ENCODE measurements around the gene FGD4. TPM values are rescaled to one million over a fixed set of nuclear protein-coding genes. Genes with fewer than 3 reads are reported as not detected.
A peak's percentile ranks its signal among the peaks of the same experiment; 100 is the strongest.

Gene FGD4
- total RNA-seq, 1 donor from 2014 or later: 65.5 TPM

DNA sequence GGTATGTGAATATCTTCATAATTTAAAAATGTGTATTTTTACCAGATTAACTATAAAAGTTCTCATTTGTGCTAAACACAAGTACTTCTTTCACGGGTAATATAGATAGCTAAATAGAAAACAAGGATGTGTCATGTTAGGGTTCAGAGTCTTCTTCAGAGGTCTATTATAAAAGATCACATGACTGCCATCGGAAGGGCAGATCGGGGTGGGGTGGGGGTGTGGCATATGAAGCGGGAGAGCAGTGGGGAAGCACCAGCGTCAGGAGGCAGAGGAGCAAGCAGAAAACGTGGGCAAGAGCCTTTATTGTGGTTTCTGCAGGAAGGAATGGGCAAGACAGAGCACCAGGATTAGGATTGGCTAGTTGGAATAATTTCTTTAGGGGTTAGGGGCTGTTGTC lies 216.1 kb downstream of the FGD4 start:
- DNase-seq (no peak), ATAC-seq (peak; percentile 39)
- Histone ChIP-seq H3K9me3 (no peaks in the 10 kb centered on the region), H3K4me1 (no peaks in the 10 kb centered on the region), H3K27ac (no peak overlapping the region), H3K36me3 (peaks cover 61% of the 10 kb centered on the region), H3K4me3 (no peak overlapping the region), H3K27me3 (no peaks in the 10 kb centered on the region)
- TF ChIP-seq, protein P1, sequence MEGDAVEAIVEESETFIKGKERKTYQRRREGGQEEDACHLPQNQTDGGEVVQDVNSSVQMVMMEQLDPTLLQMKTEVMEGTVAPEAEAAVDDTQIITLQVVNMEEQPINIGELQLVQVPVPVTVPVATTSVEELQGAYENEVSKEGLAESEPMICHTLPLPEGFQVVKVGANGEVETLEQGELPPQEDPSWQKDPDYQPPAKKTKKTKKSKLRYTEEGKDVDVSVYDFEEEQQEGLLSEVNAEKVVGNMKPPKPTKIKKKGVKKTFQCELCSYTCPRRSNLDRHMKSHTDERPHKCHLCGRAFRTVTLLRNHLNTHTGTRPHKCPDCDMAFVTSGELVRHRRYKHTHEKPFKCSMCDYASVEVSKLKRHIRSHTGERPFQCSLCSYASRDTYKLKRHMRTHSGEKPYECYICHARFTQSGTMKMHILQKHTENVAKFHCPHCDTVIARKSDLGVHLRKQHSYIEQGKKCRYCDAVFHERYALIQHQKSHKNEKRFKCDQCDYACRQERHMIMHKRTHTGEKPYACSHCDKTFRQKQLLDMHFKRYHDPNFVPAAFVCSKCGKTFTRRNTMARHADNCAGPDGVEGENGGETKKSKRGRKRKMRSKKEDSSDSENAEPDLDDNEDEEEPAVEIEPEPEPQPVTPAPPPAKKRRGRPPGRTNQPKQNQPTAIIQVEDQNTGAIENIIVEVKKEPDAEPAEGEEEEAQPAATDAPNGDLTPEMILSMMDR (IDR thresholded peaks at IDR 0.05): no peak
- intact Hi-C loops (cut with DNase I): no loop called here

DNA sequence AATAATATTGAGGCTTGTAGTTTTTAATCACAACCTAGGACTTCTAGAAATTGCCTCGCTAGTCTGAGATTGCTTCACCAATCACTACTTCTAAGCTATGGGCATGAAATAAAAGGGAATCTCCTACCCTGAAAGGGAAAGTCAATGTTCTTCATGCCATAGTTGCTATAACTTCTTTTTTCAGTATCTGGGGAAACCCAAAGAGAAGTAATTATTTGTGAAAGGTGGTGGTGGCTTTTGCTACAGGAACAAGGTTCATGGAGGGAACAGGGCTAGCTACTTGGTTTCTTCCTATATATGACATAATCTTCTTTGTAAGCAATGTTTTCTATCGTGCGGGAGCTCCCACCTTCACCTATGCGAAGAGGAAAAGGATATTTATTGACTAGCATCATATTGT lies 218.2 kb downstream of the FGD4 start:
- no peak for ATAC-seq
- no peak for DNase-seq
- peaks cover 59% of the 10 kb centered on the region for H3K36me3 ChIP-seq
- intact Hi-C loops (cut with DNase I): no loop called here
- no peaks in the 10 kb centered on the region for H3K27me3 ChIP-seq
- TF ChIP-seq, protein P1 (IDR thresholded peaks at IDR 0.05): no peak
- no peaks in the 10 kb centered on the region for H3K9me3 ChIP-seq
- H3K27ac ChIP-seq: no peak overlapping the region
- H3K4me3 ChIP-seq: no peak overlapping the region
- H3K4me1 ChIP-seq: no peaks in the 10 kb centered on the region

DNA sequence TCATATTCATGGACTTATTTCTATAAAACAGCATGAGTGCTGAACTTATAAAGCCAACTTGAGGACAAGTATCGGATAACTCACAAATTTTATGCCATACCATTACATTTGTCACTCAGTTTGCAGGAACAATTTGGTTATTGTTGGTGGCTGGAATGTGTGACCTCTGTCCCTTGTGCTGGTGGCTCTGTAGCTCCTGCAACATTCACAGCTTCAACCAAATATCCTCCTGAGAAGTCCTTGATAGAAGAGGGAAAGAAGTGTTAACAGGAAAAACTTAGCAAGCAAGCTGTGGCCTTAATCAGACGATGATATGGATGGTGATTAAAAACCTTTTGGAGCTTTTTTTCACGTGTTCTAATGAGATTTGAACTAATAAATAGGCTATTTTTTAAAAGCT lies 218.8 kb downstream of the FGD4 start:
- Histone ChIP-seq H3K36me3 (peaks cover 54% of the 10 kb centered on the region), H3K4me3 (no peak overlapping the region), H3K27ac (no peak overlapping the region), H3K4me1 (no peaks in the 10 kb centered on the region), H3K9me3 (no peaks in the 10 kb centered on the region), H3K27me3 (no peaks in the 10 kb centered on the region)
- no peak for DNase-seq
- intact Hi-C loops (cut with DNase I): no loop called here
- ATAC-seq: no peak
- TF ChIP-seq, protein P1 (IDR thresholded peaks at IDR 0.05): no peak

DNA sequence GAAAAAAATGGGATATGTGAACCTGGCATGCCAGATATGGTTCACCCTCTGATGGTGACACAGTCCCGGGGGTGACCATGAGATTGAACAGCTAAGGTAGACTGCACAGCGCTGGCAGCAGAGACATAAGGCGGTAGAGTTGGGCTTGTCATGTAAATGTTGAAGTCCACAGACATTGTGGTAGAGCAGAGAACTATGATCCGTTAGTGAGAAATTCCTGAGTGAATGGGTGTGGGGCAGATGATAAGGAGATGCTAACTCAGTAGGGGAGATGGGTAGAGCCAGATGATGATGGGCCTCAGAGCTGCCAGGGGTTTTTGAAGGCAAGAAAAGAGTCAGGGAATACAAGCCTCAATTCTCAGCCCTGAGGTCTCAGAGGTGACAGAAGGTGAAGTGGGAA lies 228.6 kb downstream of the FGD4 start:
- DNase-seq (no peak), ATAC-seq (no peak)
- Histone ChIP-seq H3K36me3 (peaks cover 86% of the 10 kb centered on the region), H3K4me1 (no peaks in the 10 kb centered on the region), H3K27me3 (no peaks in the 10 kb centered on the region), H3K27ac (no peak overlapping the region), H3K9me3 (no peaks in the 10 kb centered on the region), H3K4me3 (no peak overlapping the region)
- TF ChIP-seq, protein P1 (IDR thresholded peaks at IDR 0.05): no peak
- intact Hi-C loops (cut with DNase I): no loop called here

DNA sequence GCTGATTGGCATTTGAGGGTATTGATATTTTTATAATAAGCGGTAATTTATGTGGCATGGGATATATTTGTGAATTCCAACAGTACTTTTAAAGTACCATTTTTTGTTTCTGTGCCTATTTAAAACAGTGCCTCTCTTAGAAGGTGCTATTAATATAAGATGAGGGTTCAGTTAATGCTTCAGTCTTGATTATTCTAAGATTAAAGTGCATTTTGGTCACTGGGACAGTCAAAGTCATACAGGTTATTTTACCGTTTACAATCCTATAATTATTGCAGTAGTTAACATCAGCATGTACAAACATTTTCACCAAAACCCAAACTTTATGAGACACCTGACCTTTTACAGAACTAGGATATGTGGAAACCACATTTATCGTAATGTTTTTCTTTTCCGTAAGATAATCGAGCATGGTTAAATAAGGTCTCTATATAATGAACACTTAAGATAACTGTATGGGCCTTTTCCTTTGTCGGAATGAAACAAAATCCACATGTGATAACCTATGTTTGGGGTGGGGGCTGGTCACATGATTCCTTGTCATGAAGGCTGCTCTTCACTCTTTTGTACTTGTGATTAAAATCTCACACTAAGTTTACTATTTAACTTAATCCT lies 242.0 kb downstream of the FGD4 start:
- ATAC-seq (no peak), DNase-seq (no peak)
- Histone ChIP-seq H3K27me3 (no peaks in the 10 kb centered on the region), H3K9me3 (no peaks in the 10 kb centered on the region), H3K27ac (no peak overlapping the region), H3K4me3 (no peak overlapping the region), H3K4me1 (no peaks in the 10 kb centered on the region), H3K36me3 (peaks cover 88% of the 10 kb centered on the region)
- TF ChIP-seq, protein P1 (IDR thresholded peaks at IDR 0.05): no peak
- intact Hi-C loops (cut with DNase I): no loop called here

DNA sequence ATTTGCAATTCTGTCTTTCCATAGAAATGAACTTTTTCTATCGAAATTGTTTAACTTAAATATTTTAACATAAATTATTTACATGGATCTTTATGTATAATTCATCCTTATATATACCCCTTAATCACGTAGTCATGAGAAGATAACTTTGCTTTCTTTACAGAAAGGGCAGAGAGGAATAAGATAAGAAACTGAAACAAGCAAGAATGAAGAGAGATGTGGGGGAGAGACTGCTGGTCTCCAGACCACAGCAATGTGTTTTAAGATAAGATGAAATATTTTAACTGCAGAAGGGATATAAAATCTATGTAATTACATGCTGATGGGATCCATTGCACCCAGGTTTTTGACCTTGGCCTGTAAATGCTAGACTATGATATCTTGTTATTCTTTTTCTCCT lies 245.1 kb downstream of the FGD4 start:
- Histone ChIP-seq H3K9me3 (no peaks in the 10 kb centered on the region), H3K36me3 (peaks cover 62% of the 10 kb centered on the region), H3K4me3 (no peak overlapping the region), H3K4me1 (no peaks in the 10 kb centered on the region), H3K27ac (no peak overlapping the region), H3K27me3 (no peaks in the 10 kb centered on the region)
- DNase-seq (no peak), ATAC-seq (no peak)
- TF ChIP-seq, protein P1 (IDR thresholded peaks at IDR 0.05): no peak
- intact Hi-C loops (cut with DNase I): no loop called here

Measured in upper lobe of right lung (tissue), 1 donor.